Erythroblast (primary cell): Measurements from ENCODE around the gene CXCL1.
"Not testable (repeated sequence)": the region's sequence is repeated elsewhere in the genome, so short reads cannot be mapped to it uniquely, and the experiment has no call there.

Experiments
- DNase-seq, 2 experiments: peaks; one replicate each; lab custom pipeline; 2025; lab: John Stamatoyannopoulos, UW
- GATA1 ChIP-seq: IDR thresholded peaks from 2 replicates; pipeline ENCODE4 v1.6.1; 2011; ENCODE audit warnings: low read depth, mild to moderate bottlenecking, control low read depth, low read length, moderate library complexity
- POLR2A ChIP-seq: IDR thresholded peaks from 2 replicates; pipeline ENCODE4 v1.6.1; 2011; ENCODE audit warnings: mild to moderate bottlenecking, low read length

CXCL1 gene

DNA sequence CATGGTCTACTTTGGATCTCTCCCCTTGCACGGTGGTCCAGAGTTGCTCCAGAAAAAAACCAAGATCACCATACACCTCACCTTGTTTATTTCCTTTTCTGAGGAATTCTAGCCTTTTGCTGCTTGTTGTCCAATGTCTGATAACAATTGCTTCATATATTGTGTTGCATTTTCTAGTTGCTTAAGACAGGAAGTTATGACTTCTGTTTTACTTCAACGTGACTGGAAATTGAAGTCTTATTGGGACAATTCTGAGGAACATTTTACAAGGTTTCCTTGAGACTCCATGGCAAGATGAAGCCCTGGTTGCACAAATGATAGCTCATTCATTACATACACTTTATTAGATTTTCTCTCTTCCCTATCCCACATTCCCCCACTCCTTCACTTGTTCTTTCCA is 5.2 kb downstream of the CXCL1 start:
- TF ChIP-seq POLR2A (no peak), GATA1 (no peak)

DNA sequence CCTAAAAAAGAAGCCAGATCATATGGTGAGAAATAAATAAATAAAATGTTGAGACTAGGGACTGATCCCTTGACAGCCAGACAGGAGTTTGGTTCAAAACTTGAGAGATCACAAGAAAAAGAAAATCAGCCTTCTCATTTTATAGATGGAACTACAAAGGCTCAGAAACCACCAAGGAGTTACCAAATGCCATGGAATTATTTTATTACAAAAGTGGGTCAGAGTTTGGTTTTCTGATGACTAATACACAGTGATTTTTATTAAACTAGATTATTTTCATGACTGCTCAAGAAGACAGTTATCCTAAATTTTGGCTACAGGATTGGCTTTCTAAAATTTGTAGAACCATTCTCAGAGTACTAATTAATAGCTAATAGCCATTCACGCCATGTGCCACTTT is 6.2 kb downstream of the CXCL1 start:
- DNase-seq = no peak
- no peak for TF ChIP-seq GATA1
- TF ChIP-seq POLR2A = no peak

More for the DNA sequence above, 5.2 kb downstream of the CXCL1 start:
- DNase-seq = no peak

DNA sequence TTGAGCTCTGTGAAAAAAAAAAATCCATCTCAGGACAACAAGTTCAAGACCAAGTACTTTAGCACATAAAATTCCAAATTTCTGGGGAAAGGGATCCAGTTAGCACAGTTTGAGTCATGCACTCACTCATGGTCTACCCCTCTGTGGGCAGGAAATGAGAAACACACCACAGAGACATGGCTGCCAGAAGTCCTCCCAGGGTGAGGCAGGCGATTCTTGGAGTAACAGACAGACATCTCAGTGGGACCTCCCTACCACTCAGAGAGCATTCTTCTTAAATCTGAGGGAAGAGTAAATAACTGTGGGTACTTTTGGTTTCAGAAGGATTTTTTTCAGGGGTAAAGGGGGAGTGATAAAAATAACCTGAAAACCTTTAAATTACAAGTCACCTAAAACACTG is 14.1 kb downstream of the CXCL1 start:
- DNase-seq = no peak
- no peak for TF ChIP-seq POLR2A
- no peak for TF ChIP-seq GATA1

DNA sequence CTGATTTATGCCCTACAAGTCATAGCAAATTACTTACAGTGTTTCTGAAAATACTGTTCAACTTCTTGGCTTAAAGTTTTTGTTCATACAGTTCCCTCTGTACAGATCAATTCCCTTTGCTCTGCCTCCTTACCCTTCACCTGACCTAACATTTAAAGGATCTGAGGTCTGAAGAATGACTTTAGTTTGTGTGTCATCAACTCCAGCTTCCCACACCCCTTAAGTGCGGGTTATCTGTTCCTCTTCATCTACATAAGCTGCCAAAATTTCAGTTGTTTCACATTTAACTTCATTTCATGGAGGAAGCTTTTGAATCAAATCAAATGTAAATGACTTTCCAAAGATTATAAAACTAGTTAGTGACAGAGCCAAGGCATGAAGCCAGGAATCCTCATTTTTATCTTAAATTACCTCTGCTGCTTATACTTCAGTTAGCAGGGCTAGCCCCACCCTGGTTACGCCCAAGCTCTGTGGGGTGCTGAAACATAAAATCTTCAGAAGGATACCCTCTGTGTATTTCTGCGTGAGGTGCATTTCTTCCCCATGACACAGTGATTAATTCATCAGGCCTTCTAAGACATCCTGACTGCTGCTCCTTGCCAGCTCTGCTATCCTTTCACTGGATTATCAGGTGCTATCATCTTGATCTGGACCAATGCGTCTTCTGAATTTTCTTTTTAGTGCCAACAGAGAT is 16.5 kb downstream of the CXCL1 start:
- TF ChIP-seq GATA1 (no peak), POLR2A (no peak)
- no peak for DNase-seq

DNA sequence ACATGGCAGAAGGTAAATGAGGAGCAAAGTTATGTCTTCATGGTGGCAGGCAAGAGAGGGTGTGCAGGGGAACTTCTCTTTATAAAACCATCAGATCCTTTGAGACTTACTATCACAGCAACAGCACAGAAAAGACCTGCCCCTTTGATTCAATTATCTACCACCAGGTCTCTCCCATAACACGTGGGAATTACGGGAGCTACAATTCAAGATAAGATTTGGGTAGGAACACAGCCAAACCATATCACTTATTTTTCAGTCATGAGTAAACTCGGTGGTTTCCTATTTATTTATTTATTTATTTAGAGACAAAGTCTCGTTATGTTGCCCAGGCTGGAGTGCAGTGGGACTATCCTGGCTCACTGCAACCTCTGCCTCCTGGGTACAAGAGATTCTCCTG is 22.1 kb downstream of the CXCL1 start:
- no peak for TF ChIP-seq GATA1

DNA sequence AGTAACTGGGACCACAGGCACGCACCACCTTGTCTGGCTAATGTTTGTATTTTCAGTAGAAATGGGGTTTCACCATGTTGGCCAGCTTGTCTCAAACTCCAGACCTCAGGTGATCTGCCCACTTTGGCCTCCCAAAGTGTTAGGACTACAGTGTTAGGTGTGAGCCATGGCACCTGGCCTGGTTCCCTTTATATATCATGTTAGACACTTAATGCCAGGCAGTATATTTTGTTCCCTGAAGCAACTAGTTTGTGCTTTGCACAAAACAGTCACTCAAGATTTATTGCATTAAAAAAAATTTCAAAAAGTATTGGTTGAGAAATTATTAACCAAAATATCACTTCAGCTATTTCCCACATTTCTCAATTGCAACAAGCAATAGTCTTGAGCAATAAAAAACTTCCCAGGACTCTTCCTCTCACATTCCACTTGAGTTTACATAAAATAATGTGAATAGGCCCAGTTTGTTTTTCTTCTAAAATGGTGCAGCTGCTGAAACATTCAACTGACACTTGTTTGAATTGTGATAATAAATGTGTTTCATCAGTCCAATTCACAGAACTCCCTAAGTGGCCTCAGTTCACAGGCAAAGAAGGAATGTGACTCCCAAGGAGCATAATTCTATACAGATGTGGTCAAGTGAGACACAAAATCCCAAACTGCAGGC is 22.7 kb downstream of the CXCL1 start:
- DNase-seq = no peak
- no peak for TF ChIP-seq POLR2A
- no peak for TF ChIP-seq GATA1

More for the DNA sequence above, 22.1 kb downstream of the CXCL1 start:
- DNase-seq = no peak

DNA sequence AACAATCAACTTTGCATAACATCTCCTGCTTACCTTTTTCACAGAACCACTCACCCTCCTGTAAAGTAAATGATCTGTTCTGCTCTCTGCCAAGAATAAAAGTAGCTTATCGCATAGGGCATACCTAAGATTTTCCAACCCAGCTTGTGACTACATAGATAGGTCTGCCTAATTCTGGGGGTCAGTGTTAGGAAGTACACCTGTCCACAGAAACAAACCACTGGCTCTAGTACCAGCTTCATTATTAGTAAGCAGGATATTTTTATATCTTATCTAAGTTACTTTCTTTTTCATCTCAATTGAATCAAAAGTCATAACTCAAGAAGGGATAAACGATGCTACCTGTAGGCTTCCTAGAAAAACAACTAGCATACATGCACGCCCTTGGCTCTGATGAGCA is 23.8 kb downstream of the CXCL1 start:
- DNase-seq = no peak
- TF ChIP-seq GATA1 (no peak), POLR2A (no peak)

DNA sequence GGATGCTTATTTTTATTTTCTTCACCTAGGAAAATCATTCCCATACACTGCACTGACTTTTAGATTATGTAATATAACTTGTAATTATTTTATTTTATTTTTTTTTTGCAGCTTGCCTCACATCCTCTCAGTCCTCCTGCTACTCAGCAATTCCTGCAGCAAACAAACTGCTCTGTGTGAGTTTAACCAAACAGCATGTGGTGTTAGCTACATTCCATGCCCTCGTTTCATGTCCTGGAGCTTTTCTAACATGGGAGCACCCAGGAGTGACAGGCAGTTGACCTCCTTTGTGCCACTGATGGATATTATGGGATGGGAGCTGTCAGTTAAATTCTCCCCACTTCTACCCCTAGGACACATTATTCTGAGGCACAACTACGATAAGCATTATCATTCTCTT is 24.8 kb downstream of the CXCL1 start:
- DNase-seq = no peak
- TF ChIP-seq POLR2A = no peak
- TF ChIP-seq GATA1 = no peak

DNA sequence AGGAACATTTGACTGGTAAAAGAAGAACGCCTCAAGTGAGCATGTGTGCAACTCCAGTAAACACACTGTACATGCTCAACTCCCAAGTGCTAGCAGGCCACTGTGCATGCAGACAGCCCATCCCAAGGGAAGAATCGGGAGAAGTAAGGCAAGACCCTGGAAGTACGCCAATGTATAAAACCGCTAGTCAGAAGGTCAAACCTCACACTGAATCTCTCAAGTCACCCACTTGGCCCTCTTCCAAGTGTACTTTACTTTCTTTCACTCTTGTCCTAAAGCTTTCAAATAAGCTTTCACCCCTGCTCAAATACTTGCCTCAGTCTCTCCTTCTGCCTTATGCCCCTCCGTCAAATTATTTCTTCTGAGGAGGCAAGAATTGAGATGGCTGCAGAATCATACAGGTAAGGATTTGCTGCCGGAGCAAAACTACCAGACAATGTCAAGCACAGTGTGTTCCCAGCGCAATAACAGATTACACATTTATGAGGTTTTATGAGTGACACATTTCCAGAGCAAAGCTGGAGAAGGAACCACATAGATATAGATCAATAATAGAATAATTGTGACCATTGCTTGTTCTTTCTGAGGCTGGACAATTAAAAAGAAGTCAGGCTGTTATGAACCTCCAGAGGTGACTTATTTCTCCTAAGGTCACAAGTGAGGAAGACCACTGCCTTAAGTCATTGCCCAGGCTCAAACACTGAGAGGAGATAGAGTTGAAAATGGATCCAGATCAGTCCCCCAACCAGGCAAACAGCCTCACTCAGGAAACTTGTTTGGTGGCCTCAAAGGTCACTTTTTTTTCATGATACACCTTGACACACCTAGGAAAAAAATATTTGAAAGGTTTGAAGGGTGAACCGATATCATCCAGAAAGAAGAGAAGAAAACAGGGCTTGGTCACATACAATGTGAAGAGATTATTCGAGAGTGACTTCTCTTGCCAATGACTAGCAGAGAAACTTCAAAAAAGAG is 26.3 kb downstream of the CXCL1 start:
- TF ChIP-seq POLR2A (no peak), GATA1 (no peak)
- DNase-seq = no peak

DNA sequence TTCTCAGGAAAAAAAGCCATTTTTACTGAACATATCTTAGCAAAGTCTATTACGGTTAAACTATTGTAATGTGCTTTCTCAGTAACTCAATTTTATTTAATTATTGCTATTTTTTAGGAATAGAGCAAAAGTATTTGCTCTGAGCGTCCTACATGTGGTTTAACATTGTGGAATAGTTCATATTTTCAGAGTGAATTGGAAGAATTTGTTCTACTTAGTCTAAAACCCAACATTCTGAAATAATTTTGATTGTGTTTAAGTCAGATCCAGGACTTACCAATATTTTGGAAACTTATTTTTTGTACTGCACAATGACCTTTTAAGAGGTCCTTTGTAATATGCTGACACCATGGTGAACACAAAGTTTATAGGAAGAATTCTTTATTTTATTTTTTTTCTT is 27.2 kb downstream of the CXCL1 start:
- DNase-seq = no peak
- TF ChIP-seq GATA1 = no peak
- TF ChIP-seq POLR2A = no peak

DNA sequence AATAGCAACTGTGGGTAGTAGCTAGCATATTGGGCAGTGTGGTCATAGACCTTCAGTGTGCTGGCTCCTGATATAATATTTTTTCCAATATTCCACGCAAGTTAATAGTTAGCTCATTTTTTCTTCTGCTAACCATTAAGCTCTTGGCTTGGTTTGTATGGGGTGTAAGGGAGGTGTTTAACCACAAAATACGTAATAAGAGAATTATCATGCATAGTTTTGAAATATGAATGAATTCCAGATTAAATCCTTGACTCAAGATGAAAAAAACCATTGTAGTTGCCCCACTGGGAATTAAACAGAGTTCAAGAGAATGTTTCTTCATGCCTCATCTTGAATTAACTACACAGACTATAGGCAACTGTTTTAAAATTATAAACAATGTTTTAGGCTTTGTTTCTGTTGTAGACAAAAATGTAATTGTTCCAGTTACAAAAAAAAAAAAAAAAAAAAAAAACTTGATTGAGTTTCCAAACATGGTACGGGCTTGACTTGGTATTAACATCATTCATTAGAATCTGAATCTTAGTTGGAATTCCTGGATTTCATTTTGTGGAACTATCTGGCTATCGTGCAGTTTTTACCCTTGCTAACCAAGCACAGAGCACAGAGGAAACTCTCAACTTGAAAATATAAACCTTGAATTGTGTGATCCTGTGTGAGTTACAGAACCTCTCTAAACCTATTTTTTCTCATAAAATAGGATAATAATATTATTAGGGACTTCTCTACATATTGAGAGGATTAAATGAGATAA is 28.4 kb downstream of the CXCL1 start:
- no peak for TF ChIP-seq GATA1
- TF ChIP-seq POLR2A = no peak
- DNase-seq = no peak

DNA sequence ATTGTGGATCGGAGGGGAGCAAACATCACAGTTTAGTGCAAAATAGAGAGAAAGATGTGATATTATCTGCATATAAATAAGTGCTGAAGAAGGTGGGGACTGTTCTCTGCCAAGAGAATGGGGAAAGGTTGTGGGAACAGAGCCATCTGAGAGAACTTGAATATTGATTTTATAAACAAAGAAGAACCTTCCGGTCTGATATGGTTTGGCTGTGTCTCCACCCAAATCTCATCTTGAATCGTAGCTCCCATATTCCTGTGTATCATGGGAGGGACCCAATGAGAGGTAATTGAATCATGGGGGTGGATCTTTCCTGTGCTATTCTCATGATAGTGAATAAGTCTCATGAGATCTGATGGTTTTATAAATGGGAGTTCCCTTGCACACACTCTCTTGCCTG is 30.1 kb downstream of the CXCL1 start:
- not testable (repeated sequence) for DNase-seq

DNA sequence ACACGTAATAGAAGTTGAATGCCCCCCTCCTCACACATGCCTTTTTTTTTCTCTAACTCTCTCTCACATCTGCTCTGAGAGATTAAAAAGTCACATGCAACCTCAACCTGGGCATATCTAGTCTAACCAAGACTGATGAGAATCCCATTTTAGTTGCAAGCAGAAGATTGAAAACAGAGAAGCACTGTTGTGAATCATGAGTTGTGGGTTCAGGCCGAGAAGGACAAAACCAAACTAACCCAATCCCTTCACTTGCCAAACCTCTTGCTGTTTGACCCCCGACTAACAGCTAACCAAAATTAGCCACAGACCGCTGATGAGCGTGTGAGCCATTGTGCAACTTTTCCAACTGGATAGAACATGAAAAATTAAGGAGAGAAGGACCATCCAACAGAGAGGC is 31.8 kb downstream of the CXCL1 start:
- no peak for DNase-seq
- TF ChIP-seq GATA1 (no peak), POLR2A (no peak)
